DND-41 (cell line): ENCODE measurements around the gene FAM227B.

Source experiments
- EZH2 ChIP-seq: IDR thresholded peaks from 3 replicates; pipeline ENCODE4 v1.6.1; 2012; ENCODE audit warnings: borderline replicate concordance, low read depth, mild to moderate bottlenecking, moderate library complexity, low read length, inconsistent platforms; ENCODE audit not compliant: severe bottlenecking
- TF ChIP-seq, protein P1 (sequence below): IDR thresholded peaks from 2 replicates; pipeline ENCODE4 v1.5.1; 2012; ENCODE audit warnings: borderline replicate concordance, low read length, moderate library complexity, mild to moderate bottlenecking; ENCODE audit not compliant: poor library complexity, severe bottlenecking; ENCODE audit errors: extremely low read depth

DNA sequence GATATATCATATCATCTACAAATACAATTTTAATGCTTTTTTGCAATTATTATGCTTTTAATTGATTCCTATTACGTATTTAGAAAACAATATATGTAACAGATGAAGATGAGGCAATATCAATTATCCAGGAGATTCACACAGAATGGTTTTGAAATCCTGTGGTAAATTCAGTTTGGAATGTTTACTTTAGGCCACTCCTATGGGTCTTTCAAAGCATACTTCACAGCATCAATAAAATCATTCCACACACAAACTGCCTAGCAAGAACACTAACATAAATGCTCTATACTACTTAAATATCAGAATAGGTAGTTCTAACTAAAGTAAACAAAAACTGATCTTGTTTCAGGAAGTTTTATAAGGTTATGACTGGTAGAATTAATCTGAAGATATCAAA is 90.5 kb downstream of the FAM227B start:
- TF ChIP-seq, protein P1, sequence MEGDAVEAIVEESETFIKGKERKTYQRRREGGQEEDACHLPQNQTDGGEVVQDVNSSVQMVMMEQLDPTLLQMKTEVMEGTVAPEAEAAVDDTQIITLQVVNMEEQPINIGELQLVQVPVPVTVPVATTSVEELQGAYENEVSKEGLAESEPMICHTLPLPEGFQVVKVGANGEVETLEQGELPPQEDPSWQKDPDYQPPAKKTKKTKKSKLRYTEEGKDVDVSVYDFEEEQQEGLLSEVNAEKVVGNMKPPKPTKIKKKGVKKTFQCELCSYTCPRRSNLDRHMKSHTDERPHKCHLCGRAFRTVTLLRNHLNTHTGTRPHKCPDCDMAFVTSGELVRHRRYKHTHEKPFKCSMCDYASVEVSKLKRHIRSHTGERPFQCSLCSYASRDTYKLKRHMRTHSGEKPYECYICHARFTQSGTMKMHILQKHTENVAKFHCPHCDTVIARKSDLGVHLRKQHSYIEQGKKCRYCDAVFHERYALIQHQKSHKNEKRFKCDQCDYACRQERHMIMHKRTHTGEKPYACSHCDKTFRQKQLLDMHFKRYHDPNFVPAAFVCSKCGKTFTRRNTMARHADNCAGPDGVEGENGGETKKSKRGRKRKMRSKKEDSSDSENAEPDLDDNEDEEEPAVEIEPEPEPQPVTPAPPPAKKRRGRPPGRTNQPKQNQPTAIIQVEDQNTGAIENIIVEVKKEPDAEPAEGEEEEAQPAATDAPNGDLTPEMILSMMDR = no peak
- no peak for TF ChIP-seq EZH2
